HG02759 (cell line): ENCODE results near the gene GRID1.

Experiments used
- ATAC-seq: cut with Tn5 transposase; IDR thresholded peaks from one replicate; pipeline ENCODE4 v1.9.1; 2021; ENCODE audit warnings: mild to moderate bottlenecking, moderate library complexity; ENCODE audit not compliant: unreplicated experiment

Gene GRID1

DNA sequence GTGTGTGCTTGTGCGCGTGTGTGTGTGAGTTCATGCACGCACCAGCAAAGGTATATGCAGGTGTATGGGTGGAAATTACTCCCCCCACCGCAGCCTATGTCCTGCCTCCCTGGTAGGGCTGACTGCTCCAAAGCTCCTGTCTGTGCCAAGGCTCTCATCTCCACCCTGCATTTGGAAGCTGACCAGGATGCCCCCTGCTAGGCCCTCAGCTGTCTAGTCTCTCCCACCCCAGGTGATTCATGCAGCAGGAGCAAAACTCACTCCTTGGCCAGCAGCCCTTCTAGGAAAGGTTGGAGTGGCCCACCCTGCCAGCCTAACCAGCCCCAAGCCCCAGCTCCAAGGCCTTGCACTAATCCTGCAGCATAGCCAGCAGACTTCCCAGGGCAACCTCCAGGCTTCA, 148.4 kb downstream of the GRID1 start:
- no peak for ATAC-seq

DNA sequence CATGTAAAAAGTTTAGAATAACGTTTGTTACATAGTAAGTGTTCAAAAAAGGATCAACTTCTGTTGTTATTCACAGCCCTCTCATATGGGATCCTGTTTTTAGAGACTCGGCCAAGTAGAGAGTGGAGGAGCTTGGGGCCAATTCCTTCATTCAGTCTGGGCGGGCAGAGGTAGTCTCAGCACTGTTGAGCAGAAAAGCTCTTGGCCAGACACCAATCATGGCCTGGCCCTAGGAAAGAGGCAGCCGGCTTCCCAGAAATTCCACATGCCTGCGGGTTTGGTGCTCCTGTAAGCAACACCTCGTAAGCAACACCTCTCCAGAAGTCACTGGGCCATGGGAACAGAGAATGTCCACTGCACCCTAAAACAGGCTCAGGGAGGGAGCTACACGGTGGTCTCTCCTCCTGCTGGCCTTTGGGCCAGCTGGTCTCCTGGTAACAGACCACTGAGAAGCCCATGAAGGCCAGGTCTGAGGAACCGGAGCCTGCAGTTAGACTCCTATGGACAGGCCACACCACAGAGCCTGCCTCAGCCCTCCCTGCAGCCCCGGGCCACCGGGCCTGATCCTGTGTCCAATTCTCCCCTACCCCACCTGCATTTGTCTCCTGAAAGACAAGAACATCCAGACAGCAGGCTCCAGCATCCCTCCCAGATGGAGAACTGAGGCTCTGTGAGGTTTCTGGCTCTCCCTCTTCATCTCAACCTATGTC, 149.1 kb downstream of the GRID1 start:
- no peak for ATAC-seq

DNA sequence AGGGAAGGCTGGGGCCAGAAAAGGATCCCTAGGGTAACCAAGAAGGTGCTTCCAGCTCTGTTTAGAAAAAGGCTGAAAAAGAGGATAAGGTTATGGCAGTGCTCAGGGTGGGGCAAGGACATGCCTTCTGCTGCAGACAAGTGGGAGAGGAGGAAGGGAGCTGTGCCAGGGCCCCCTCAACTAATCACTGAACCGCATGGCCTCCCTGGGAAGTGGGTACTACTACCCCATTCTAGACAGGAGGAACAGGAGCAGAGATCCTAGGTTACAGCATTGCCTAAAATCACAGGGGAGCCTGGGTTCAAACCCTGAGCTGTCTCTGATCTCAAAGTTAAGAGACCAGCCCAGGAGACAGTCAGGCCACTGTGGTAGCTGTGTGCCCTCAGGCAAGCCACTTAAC, 149.7 kb downstream of the GRID1 start:
- no peak for ATAC-seq

DNA sequence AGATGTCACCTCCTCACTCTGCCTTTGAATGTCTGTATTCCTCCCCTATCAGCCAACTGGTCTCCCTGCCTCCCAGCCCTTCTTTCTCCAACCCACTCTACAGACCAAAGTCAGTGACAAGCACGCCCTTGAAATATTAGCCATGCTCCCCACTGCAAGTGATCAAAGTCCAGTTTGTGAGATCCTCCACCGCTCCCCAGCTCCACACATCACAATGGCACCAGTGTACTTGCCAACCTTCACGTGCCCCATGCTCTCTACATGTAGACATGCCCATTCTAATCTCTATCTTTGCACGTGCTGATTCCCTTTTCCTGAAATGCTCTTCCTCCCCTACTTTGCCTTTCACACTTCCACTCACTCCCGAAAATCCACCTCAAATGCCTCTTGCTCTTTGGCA, 150.9 kb downstream of the GRID1 start:
- ATAC-seq: no peak

DNA sequence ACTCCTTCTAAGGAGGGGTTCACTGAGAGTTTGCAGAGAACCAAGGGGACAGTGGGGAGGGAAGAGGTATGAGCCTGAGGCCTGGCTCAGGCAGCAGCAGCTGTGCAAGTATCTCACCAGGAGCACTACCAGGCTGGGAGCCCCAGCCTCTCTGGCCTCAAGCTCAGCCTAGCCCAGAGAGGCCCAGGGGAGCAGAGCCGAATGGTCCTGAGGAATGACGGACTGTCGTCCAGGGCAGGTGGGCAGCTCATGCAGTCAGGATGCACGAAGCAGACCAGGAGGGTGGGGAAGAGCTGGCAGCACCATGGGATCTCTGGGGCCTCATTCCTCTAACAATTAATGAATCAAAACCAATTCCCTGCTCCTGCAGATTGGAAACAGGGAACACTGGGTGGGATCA, 151.5 kb downstream of the GRID1 start:
- ATAC-seq: no peak

DNA sequence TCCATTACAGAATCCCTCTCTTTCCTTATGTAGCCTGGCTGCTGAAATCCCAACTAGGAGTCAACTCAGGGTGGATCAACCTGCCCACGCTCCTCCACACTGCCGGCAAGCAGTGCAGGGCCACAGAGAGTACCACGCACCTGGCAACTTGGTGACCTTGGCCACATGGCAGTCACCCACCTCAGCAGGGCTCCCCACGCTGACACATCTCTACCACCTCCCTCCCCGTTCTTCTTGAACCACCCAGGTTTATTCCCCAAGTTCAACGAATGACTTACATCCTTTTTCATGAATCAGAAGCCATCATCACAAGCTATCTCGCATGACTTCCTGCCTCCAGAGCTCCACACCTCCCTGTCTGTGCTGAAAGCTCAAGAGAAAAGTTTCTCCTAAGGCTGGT, 153.4 kb downstream of the GRID1 start:
- ATAC-seq: no peak

DNA sequence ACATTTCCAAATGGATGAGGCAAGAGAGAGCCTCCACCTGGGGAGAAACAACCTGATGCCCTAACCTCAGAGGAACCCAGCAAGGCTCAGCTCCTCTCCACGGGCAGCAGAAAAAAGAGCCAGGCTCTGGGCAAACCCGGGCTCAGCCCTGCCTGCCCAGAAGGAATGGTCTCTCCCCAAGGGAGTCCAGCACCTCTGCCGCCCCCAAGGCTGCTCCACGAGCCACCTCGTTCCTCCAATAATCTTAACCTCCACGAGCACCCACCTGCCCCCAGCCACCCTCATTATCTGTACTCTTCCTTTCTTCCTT, 154.2 kb downstream of the GRID1 start:
- ATAC-seq: no peak

DNA sequence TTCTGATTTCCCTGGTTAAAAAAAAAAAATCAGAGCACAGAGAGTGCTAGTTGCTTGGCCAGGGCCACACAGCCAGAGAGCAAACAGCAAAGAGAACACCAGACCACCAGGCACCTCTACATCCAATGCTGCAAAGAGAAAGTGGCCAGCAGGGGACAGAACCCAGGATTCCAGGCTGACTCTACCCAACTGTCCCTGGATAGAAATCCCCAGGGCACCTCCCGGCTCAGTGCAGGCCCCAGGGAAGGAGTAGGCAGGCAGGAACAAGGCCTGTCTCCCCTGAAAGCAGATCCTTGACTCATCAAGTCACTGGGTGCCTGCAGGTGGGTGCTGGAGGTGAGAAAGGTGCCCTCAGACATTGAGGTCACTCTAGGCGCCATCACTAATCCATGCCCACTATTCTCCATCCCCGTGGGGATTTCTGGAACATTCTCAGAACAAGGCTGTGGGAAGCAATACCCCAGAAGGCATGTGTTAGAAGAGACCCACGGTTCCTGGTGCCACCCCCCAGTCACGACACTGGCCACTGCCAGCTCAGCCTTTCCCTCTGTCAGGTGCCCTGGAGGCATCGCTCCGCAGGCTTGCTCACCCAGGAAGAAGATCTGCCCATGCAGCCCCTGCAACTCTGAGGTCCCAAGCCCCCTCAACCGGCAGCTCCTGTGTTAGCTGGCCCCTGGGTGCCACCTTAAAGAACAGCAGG, 154.8 kb downstream of the GRID1 start:
- no peak for ATAC-seq

DNA sequence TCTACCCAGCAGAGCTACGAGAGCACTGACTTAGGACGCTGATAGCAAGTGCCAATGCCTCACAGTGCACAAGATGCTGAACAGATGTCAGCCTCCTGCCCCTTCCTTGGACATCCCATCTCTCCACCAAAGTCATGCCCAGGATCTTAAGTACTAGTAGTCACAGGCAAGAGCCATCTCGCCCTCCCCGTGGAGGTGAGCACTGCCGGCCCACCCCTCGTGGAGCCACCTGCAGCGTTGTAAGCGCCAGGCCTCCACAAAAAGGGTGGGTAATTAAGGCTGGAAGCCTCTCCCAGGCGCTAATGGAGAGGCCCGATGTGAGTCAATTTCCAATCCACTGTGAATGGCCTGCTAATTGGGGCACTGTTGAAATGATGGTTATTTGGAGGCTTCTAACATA, 156.2 kb downstream of the GRID1 start:
- no peak for ATAC-seq

DNA sequence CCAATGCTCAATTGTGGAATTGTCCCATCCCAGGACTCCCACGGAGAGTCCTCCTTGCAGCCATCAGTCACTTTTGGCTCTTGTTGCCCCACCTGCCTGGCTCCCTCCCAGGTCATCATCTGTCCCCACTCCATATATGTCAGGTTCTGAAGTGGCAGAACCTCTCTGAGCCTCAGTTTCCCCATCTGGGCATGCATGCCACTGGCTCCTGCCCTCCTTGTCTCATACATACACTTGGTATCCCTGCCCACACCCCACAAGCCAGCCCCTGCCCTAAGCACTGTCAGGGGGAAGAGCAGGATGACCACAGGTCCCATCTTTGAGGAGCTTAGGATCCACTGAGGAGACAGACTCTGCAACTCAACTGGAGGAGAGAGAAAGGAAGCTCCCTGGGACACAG, 156.9 kb downstream of the GRID1 start:
- no peak for ATAC-seq

DNA sequence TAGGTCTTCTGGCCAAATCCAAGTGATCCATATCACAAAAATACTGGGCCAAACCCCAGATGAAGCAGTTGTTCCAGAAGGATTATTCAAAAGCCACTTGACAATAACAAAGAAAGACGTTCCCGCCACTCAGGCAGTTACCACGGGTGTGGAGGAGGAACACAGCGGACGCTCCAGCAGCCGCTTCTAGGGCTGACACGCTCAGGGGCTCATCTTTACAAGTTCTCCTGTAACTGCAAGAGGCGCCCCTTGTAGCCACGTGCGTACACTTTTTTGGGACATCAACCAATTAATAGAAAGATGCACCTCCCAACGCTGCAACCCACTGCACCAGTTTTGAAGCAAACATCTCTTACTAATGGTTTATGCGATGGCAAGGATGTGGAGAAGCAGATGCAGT, 159.4 kb downstream of the GRID1 start:
- no peak for ATAC-seq

DNA sequence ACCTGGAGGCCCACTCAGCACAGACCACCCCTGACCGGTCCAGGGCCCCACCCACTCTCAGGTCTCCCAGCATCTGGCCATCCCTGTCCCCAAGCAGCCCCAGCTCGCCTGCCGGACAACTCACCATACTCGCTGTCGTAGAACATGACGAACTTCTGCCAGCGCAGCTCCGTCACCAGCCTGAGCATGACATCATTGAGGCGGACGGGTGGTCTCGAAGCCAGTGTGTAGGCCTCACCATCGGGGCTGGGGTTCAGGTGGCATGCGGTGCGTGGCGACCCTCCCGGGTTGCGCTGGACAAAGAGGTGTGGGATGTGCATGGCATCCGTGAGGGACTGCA, 160.4 kb downstream of the GRID1 start:
- ATAC-seq: no peak

DNA sequence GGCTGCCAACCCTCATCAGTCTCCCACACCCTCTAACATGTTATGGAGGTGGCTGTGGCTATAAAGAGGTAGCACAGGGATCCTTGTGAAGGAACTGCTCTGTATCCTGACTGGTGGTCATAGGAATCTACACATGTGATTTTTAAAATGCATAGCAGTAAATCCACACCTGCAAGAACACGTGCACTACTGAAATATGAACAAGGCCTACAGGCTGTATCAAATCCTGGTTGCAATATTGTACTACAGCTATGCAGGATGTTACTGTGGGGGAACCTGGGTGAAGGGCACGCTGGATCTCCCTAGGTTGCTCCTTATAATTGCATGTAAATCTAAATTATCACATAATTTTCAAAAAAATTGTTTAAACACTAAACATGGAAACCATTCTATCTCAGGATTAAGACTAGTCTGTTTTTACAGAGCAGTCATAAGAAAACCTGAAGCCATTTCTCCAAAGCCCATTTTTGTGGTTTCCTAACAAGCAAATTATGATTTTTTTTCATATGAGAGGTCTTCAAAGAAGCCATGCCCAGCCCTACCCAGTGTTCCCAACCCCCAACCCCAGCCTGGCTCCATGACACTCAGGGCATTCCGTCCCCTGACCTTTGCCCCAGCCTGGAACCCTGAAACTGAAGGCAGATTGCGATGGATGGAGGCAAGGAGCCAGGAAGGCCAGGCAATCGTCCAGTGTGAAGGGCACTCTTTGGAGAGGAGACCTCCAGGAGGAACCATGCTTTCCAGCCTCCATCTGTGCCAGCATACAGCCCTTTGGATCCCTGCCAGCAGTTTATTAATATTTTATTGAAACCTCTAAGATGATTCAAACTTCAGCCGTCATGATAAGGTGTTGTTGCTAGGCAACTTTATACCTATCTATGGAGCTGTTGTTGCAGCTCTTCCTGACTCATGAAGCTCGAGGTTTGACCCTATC, 161.0 kb downstream of the GRID1 start:
- ATAC-seq: no peak

DNA sequence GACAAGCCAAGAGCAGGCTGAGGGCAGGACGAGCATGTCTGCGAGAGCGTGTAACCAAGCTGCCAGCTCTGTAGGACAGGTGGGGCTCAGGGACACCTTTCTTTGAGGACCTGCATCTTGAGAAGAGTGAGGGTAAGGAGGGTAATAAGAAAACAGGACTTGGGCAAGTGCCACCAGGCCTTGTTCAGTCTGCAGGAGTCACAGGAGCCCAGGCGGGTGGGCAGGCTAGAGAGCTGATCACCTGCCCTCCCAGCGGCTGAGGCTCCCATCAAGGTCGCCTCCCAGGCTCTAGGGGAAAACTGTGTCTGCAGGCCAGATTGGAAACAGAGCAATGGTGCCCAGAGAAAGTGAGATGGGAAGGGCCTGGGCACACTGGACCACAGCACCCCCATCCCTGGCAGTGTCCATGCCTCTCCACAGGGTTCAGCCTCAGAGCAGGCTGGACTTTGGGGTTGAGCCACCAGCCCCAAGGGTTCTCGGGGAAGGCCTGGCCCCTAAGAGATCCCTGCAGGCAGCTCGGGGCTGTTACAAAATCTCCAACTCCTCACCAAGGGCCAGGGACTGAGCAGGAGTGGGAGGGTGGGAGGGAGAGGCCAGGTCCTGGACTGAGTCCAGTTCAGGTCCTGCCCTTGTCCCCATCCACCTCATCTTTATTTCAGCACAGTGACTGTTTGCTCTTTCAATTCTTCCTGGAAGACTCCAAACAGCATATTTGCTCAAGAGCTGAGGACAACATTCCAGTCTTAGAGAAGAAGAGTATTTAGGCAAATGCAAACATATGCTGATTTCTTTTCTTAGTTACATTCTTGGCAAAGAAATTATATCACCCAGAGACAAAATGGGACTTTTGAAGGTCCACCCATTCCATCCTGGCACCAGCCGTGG, 161.9 kb downstream of the GRID1 start:
- no peak for ATAC-seq

DNA sequence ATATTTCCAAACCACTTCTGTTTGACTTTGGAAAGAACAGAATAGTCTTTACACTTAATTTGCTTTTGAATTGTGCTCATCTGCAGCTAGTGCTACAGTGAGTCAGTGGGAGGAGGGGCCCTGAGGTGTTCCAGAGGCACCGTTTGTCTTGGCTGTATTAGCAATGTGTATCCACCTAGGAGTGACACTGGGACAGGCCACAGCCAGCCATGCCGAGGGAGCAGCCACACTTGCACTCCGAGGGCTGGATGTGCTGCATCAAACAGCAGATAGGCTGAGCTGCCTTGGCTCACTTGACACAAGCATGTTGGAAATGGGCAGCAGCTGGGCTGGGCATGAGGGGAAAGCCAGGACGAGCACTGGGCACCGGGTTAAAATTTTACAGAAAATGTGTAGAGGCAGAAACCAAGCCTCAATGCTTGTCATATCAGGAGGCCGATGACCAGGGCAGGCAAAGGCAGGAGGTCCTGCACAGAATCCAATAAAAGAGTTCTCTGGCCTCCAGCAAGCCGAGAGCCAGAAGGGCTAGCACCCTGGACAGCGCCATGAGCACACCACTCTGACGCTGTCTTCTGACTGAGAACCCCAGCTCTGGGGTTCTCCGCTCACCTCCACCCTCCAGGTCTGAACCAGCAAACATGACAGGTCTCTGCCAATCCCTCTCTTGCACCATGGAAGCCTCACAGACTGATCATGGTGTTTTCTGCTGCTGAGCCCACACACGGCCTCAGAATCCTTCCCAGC, 163.3 kb downstream of the GRID1 start:
- ATAC-seq: no peak

DNA sequence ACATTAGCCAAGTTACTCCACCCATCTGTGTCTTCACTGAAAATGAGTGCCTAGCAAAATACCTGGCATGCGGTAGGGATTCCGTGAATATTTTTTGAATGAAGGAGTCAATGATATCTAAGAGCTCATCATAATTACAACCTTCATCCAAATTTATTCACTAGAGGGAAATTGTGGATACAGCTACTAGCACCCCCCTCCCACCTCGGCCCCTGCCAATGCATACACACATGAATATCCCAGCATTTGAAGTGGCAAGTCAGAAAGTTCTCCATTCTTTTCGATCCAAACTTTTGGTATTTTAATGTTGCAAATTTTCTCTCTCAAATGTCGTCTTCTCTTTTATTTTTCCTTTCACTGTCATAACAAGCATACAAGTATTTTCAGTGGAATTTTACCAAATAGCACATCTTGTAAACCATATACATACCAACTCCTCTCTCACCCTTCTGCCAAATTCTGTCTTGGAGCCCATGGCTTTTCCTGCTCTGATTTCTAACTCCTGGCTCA, 164.3 kb downstream of the GRID1 start:
- ATAC-seq: no peak

DNA sequence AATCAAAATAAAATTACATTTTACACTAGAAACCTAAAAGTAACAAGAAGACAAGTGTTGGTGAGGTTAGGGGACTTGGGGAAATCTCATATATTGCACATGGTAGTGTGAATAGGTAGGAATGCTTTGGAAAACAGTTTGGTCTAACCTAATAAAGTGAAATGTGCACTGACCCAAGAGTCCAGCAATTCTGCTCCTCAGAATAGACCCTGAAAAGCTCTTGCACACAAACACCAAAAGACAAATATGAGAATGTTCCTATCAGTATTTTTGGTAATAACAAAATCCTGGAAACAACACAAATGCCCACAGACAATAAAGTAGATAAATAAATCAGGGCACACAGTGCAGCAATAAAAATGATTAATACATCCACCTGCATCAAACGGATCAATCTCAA, 165.7 kb downstream of the GRID1 start:
- no peak for ATAC-seq

DNA sequence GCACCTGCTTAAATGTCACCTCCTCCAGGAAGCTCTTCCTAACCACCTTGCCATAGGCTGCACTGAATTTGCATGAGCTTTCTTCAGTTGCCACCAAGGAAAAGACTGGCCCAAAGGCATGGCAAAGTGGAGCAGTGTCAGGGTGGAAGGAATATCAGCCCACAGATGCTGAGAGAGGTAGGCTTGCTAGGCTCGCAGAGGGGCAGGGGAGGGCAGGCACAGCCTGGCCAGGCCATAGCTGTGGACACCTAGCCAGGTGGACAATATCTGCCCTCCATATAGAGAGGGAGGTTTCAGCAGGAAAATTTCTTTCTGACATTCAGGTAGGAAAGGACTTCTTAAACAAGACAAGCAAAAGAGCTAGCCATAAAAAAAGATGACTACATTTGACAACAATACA, 166.3 kb downstream of the GRID1 start:
- ATAC-seq: no peak

DNA sequence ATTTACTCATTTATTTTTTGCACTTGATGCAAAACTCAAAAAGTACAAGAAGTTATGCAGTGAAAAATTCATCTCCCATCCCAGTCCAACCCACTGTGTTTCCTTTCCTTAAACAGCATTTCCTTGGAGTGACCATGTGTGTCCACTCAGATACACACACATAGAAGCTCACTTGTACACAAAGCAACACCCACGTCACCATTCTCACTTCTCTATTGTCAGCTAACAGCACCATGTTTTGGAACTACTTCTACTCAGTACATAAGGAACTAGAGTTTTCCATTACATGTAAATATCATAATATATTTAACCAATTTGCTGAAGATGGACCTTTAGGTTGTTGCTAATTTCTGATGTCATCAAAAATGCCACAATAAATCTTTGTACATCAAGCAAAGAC, 167.6 kb downstream of the GRID1 start:
- ATAC-seq: no peak

DNA sequence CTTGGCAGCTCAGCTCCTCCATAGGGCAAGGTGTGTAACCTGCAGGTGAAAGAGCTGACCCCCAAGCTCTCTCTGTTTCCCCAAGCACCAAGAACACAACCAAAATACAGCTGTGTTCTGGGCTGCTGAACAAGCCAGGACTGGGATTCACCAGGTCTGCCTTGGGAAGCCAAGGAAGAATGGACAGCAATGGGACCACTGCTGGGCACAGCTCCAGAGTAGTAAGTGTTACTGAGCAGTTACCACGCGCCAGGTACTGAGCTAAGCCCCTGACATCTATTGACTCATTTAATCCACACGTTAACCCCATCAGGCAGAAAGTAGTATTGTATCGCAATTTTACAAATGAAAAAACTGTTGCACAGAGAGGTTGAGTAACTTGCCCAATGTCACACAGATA, 168.3 kb downstream of the GRID1 start:
- ATAC-seq: no peak
